Measurements from ENCODE around the gene BST1. TPM values are rescaled to one million over a fixed set of nuclear protein-coding genes. Genes with fewer than 3 reads are reported as not detected.
"Not testable (repeated sequence)": the region's sequence is repeated elsewhere in the genome, so short reads cannot be mapped to it uniquely, and the experiment has no call there.

The BST1 gene
- total RNA-seq, 1 donor = 76.4 TPM

GRCh38 chr4:15712214-15712613 lies 9.3 kb downstream of the BST1 start:
- Histone ChIP-seq H3K27me3 (ENCODE audit: insufficient read depth, low read length) (no peaks in the 10 kb centered on the region), H3K4me1 (ENCODE audit: insufficient read depth, low read length) (no peaks in the 10 kb centered on the region), H3K9me3 (ENCODE audit: low read depth, low read length) (no peaks in the 10 kb centered on the region), H3K4me3 (ENCODE audit: low read length) (no peak overlapping the region)

GRCh38 chr4:15714141-15714540 lies 11.3 kb downstream of the BST1 start:
- H3K4me1 ChIP-seq (ENCODE audit: insufficient read depth, low read length) = peaks cover 8% of the 10 kb centered on the region
- no peaks in the 10 kb centered on the region for H3K9me3 ChIP-seq (ENCODE audit: low read depth, low read length)
- H3K27me3 ChIP-seq (ENCODE audit: insufficient read depth, low read length) = no peaks in the 10 kb centered on the region
- H3K4me3 ChIP-seq (ENCODE audit: low read length) = no peak overlapping the region

- Histone ChIP-seq H3K4me1 (ENCODE audit: insufficient read depth, low read length) (peaks cover 15% of the 10 kb centered on the region), H3K4me3 (ENCODE audit: low read length) (no peak overlapping the region), H3K9me3 (ENCODE audit: low read depth, low read length) (no peaks in the 10 kb centered on the region), H3K27me3 (ENCODE audit: insufficient read depth, low read length) (no peaks in the 10 kb centered on the region)
Observed at GRCh38 chr4:15714646-15715435, 12.0 kb downstream of the BST1 start.

GRCh38 chr4:15716115-15716514 lies 13.2 kb downstream of the BST1 start:
- no peak overlapping the region for H3K4me3 ChIP-seq (ENCODE audit: low read length)
- peaks cover 28% of the 10 kb centered on the region for H3K4me1 ChIP-seq (ENCODE audit: insufficient read depth, low read length)
- no peaks in the 10 kb centered on the region for H3K27me3 ChIP-seq (ENCODE audit: insufficient read depth, low read length)
- H3K9me3 ChIP-seq (ENCODE audit: low read depth, low read length) = no peaks in the 10 kb centered on the region

DNA sequence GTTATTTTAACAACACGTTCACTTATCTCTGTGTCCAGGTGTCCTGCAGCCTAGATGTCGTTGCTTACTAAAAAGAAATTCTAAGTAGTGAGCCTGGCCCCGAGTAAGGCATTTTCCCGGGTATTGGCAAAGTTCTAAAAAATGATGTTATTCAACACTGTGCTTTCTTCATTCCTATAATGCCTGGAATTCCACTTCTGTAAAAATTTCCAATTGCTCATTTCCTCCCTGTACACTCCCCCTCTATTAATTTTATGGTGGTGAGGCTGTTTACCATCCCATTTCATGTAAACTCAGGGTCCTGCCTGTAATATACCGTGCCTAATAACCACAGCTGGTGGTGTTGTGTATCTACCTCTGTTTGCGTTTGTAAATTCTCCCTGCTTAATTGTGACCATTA lies 14.2 kb downstream of the BST1 start:
- peaks cover 30% of the 10 kb centered on the region for H3K4me1 ChIP-seq (ENCODE audit: insufficient read depth, low read length)
- H3K4me3 ChIP-seq (ENCODE audit: low read length) = no peak overlapping the region
- no peaks in the 10 kb centered on the region for H3K27me3 ChIP-seq (ENCODE audit: insufficient read depth, low read length)

DNA sequence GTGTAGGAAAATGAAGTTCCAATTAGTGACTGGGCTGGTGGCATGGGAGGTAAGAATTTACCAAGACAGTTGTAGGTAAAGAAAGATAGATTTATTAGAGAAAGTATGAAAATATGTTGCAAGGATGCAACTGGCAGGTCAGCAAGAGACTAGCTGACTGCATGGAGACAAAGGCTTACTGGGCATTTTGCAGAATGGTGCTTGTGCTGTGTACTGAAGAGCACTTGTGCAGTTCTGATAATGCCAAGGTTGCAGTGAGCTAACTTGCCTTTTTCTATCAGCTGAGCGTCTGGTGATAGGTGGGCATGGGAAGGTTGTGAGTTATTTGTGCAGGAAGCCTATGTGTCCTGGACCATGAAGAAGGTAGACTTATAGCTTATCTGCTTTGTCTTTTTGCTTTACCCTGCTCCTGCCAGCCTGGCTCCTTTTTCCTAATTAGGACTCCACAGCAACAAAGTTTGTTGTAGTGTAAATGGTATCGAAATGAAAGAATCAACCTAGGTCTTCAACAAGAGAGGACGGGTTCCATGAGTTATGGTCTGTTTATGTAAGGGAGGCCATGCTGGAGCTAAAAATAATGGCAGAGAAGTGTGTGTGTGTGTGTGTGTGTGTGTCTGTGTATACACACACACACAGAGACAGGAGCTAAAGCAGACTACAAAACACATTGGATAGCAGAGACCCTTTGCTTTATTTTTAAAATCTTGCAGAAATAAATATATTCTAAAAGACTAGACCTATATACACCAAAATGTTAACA lies 15.0 kb downstream of the BST1 start:
- H3K4me1 ChIP-seq (ENCODE audit: insufficient read depth, low read length) = peaks cover 30% of the 10 kb centered on the region
- no peaks in the 10 kb centered on the region for H3K27me3 ChIP-seq (ENCODE audit: insufficient read depth, low read length)
- H3K9me3 ChIP-seq (ENCODE audit: low read depth, low read length) = no peaks in the 10 kb centered on the region
- H3K4me3 ChIP-seq (ENCODE audit: low read length) = no peak overlapping the region

More for the DNA sequence above, 14.2 kb downstream of the BST1 start:
- H3K9me3 ChIP-seq (ENCODE audit: low read depth, low read length) = no peaks in the 10 kb centered on the region

- Histone ChIP-seq H3K4me3 (ENCODE audit: low read length) (no peak overlapping the region), H3K27me3 (ENCODE audit: insufficient read depth, low read length) (no peaks in the 10 kb centered on the region), H3K4me1 (ENCODE audit: insufficient read depth, low read length) (peaks cover 30% of the 10 kb centered on the region), H3K9me3 (ENCODE audit: low read depth, low read length) (no peaks in the 10 kb centered on the region)
Observed at GRCh38 chr4:15718465-15718864, 15.6 kb downstream of the BST1 start.

DNA sequence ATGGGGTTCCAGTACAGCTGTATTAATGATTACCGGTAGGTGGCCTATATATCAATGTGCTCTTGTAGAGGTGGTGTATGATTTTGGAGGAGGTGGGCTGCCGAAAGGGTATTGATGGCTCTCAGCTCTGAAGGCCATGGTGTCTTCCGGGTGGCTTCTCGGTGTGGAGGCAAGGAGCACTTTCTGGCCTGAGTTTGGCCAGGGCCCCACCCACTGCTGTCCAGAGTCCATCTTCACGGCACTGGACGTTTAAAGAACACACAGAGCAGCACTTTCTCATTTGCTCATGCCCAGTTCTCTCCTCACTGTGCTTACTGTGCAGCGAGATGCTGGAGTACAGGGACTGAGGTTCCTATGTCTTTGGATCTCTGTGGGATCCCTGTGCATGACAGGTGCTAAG lies 16.1 kb downstream of the BST1 start:
- Histone ChIP-seq H3K27me3 (ENCODE audit: insufficient read depth, low read length) (no peaks in the 10 kb centered on the region), H3K4me1 (ENCODE audit: insufficient read depth, low read length) (peaks cover 30% of the 10 kb centered on the region), H3K4me3 (ENCODE audit: low read length) (no peak overlapping the region), H3K9me3 (ENCODE audit: low read depth, low read length) (no peaks in the 10 kb centered on the region)

DNA sequence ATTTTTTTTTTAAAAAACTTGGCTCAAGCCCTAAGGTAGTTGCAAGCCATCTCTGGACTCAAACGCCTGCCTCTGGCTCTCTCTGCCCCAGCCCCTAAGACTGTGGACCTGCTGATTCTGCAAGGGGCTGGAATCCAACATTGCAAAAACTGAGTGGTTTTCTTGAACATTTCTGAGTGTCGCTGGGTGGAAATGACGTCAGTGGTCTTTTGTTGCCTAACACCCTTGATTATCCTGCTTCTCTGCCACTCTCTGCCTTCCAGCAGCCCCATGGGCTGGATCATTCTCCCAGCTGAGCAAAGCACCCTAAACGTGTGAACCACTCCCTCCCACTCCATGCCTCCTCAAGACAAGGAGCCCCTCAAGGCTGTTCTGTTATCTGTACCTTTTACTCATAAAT lies 16.6 kb downstream of the BST1 start:
- no peak overlapping the region for H3K4me3 ChIP-seq (ENCODE audit: low read length)
- peaks cover 30% of the 10 kb centered on the region for H3K4me1 ChIP-seq (ENCODE audit: insufficient read depth, low read length)
- no peaks in the 10 kb centered on the region for H3K9me3 ChIP-seq (ENCODE audit: low read depth, low read length)
- no peaks in the 10 kb centered on the region for H3K27me3 ChIP-seq (ENCODE audit: insufficient read depth, low read length)

- Histone ChIP-seq H3K27me3 (ENCODE audit: insufficient read depth, low read length) (no peaks in the 10 kb centered on the region), H3K4me3 (ENCODE audit: low read length) (no peak overlapping the region), H3K9me3 (ENCODE audit: low read depth, low read length) (no peaks in the 10 kb centered on the region), H3K4me1 (ENCODE audit: insufficient read depth, low read length) (peaks cover 30% of the 10 kb centered on the region)
Observed at GRCh38 chr4:15720851-15721250, 18.0 kb downstream of the BST1 start.

DNA sequence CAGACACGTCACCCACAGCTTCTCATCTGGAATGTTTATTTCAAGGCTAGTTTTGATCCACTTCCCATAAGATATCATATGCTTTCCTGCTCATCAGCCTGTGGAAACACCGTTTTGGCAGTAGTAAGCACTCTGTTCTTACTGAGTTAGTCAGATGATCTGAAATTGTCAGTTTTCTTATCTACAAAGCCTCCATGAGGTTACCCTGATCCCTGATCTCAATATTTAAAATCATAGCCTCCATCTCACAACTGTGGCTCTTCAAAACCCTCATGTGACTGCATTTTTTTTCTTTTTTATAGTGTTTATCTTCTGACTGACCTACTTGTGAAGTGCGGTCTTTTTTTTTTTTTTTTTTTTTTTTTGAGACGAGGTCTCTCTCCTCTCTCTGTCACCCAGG lies 22.7 kb downstream of the BST1 start:
- no peaks in the 10 kb centered on the region for H3K27me3 ChIP-seq (ENCODE audit: insufficient read depth, low read length)
- H3K4me1 ChIP-seq (ENCODE audit: insufficient read depth, low read length) = peaks cover 7% of the 10 kb centered on the region
- H3K4me3 ChIP-seq (ENCODE audit: low read length) = no peak overlapping the region
- H3K9me3 ChIP-seq (ENCODE audit: low read depth, low read length) = no peaks in the 10 kb centered on the region

- Histone ChIP-seq H3K9me3 (ENCODE audit: low read depth, low read length) (no peaks in the 10 kb centered on the region), H3K4me1 (ENCODE audit: insufficient read depth, low read length) (no peaks in the 10 kb centered on the region), H3K27me3 (ENCODE audit: insufficient read depth, low read length) (no peaks in the 10 kb centered on the region), H3K4me3 (ENCODE audit: low read length) (no peak overlapping the region)
Observed at GRCh38 chr4:15729910-15730533, 27.2 kb downstream of the BST1 start.

- not testable (repeated sequence) for H3K9me3 ChIP-seq (ENCODE audit: low read depth, low read length); H3K4me3 ChIP-seq (ENCODE audit: low read length); H3K4me1 ChIP-seq (ENCODE audit: insufficient read depth, low read length)
Observed at GRCh38 chr4:15733061-15733460, 30.2 kb downstream of the BST1 start.

GRCh38 chr4:15735536-15735935 lies 32.7 kb downstream of the BST1 start:
- Histone ChIP-seq H3K9me3 (ENCODE audit: low read depth, low read length) (no peaks in the 10 kb centered on the region), H3K4me3 (ENCODE audit: low read length) (no peak overlapping the region), H3K4me1 (ENCODE audit: insufficient read depth, low read length) (no peaks in the 10 kb centered on the region), H3K27me3 (ENCODE audit: insufficient read depth, low read length) (no peaks in the 10 kb centered on the region)

More at GRCh38 chr4:15733061-15733460, 30.2 kb downstream of the BST1 start:
- H3K27me3 ChIP-seq (ENCODE audit: insufficient read depth, low read length) = not testable (repeated sequence)

GRCh38 chr4:15736514-15737050 lies 33.7 kb downstream of the BST1 start:
- no peaks in the 10 kb centered on the region for H3K27me3 ChIP-seq (ENCODE audit: insufficient read depth, low read length)
- H3K4me3 ChIP-seq (ENCODE audit: low read length) = no peak overlapping the region
- H3K4me1 ChIP-seq (ENCODE audit: insufficient read depth, low read length) = no peaks in the 10 kb centered on the region
- H3K9me3 ChIP-seq (ENCODE audit: low read depth, low read length) = no peaks in the 10 kb centered on the region

All from mononuclear cell (primary cell).